ENCODE data around the gene ASAP2.

ASAP2 gene

DNA sequence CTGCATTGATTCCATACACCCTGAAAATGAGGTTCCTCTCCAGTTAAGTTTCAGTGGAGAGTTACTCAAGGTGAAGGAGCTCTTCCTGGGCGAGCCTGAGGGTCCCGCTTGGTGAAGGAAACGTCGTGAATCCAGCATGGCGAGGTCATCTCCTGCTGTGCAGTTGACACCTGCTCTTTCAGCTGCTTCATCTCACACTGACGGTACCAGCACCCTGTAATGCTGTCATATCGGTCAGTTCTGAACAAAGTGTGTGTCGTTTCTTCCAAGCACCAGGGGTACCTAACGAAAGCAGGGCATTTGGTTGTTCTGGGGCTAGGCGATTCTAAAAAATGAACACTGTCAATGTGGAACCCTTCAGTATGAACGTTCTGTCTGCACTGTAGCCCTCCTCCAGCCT, 164.1 kb downstream of the ASAP2 start:
- no peak overlapping the region for H3K4me3 ChIP-seq (replicated peaks; ENCODE audit: low read depth, low read length)
- TF ChIP-seq, protein P1, sequence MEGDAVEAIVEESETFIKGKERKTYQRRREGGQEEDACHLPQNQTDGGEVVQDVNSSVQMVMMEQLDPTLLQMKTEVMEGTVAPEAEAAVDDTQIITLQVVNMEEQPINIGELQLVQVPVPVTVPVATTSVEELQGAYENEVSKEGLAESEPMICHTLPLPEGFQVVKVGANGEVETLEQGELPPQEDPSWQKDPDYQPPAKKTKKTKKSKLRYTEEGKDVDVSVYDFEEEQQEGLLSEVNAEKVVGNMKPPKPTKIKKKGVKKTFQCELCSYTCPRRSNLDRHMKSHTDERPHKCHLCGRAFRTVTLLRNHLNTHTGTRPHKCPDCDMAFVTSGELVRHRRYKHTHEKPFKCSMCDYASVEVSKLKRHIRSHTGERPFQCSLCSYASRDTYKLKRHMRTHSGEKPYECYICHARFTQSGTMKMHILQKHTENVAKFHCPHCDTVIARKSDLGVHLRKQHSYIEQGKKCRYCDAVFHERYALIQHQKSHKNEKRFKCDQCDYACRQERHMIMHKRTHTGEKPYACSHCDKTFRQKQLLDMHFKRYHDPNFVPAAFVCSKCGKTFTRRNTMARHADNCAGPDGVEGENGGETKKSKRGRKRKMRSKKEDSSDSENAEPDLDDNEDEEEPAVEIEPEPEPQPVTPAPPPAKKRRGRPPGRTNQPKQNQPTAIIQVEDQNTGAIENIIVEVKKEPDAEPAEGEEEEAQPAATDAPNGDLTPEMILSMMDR (IDR thresholded peaks at IDR 0.05; ENCODE audit: low read depth, low read length, missing control alignments): no peak
- DNase-seq (ENCODE audit: extremely low read depth, low read depth): no peak

- DNase-seq (ENCODE audit: extremely low read depth, low read depth): no peak
- TF ChIP-seq, protein P1 (IDR thresholded peaks at IDR 0.05; ENCODE audit: low read depth, low read length, missing control alignments): no peak
- no peak overlapping the region for H3K4me3 ChIP-seq (replicated peaks; ENCODE audit: low read depth, low read length)
These were observed 166.4 kb downstream of the ASAP2 start for GRCh38 chr2:9373047-9373446.

DNA sequence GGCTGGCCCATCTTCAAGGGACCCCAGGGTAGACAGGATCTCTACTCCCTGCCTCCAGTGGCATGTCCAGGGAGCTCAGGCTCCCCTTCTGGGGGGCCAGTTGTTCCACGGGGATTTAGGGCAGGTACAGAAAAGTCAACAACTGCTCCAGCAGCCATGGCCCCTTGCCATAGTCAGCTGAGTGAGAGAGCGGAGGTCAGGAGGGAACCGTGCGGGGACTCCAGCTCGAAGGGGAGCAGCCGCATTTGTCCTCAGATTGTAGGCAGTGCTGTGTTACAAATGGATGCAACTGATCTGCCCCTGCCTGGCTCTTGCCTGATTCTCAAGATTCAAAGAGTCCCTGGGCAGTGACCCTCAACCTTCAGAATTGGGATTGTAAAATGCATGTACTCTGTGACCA, 166.9 kb downstream of the ASAP2 start:
- no peak overlapping the region for H3K4me3 ChIP-seq (replicated peaks; ENCODE audit: low read depth, low read length)
- DNase-seq (ENCODE audit: extremely low read depth, low read depth): no peak
- TF ChIP-seq, protein P1 (IDR thresholded peaks at IDR 0.05; ENCODE audit: low read depth, low read length, missing control alignments): no peak

DNA sequence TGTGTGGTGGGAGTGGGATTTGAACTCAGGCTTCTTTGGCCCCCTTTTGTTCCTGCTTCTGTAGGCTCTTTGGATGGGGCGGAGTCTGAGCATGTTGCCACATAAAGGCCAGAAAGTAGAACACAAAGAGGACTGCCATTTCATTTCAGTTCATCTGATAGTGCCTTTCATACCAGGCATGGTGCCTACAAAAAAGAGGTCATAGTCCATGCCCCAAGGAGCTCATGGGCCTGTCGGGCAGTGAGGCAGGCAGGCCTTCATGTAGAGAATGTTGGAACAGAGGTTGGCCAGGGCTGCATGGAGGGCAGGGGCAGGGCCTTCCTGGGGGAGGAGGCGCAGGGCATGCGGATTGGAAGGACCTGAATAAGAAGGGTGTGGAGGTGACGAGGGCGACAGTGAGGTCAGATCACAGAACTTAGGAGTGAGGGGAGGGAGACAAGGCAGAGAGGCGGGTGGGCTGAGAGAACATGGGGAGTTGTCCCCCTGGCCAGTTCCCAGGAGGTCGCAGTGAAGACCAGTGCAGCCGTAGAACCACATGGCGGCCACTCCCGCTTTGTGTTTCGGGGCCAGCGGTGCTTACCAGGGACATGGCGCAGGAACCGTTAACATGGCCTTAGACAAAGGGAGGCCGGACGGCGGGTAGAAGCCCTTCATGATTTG, 167.6 kb downstream of the ASAP2 start:
- TF ChIP-seq, protein P1 (IDR thresholded peaks at IDR 0.05; ENCODE audit: low read depth, low read length, missing control alignments): no peak
- DNase-seq (ENCODE audit: extremely low read depth, low read depth): no peak
- no peak overlapping the region for H3K4me3 ChIP-seq (replicated peaks; ENCODE audit: low read depth, low read length)

DNA sequence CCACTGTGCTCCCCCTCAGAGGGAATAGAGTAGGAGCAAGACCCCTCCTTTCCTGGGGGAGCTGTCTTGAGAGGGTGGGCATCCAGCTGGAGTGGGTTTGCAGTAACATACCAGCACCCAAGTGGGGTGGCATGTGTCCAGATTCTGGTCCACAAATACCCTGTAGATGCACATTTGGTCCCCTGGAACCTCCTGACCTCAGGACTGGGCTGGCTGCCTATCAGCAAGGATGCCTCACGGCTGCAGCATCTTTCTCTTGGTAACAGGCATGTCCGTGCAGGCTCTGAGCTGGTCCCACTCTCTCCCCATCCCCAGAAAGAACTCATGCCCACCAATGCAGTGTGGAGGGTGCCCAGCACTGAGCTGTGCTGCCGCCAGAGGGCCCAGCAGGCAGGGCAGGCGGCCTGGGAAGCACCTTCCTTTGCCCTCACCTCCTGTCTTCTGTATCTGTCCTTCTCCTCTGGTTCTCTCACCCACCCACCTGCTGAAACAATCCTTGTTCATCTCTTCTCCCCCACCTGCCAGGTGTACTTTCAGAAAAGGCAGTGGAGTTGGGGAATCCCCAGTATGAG, 169.3 kb downstream of the ASAP2 start:
- TF ChIP-seq, protein P1 (IDR thresholded peaks at IDR 0.05; ENCODE audit: low read depth, low read length, missing control alignments): no peak
- no peak overlapping the region for H3K4me3 ChIP-seq (replicated peaks; ENCODE audit: low read depth, low read length)
- no peak for DNase-seq (ENCODE audit: extremely low read depth, low read depth)

DNA sequence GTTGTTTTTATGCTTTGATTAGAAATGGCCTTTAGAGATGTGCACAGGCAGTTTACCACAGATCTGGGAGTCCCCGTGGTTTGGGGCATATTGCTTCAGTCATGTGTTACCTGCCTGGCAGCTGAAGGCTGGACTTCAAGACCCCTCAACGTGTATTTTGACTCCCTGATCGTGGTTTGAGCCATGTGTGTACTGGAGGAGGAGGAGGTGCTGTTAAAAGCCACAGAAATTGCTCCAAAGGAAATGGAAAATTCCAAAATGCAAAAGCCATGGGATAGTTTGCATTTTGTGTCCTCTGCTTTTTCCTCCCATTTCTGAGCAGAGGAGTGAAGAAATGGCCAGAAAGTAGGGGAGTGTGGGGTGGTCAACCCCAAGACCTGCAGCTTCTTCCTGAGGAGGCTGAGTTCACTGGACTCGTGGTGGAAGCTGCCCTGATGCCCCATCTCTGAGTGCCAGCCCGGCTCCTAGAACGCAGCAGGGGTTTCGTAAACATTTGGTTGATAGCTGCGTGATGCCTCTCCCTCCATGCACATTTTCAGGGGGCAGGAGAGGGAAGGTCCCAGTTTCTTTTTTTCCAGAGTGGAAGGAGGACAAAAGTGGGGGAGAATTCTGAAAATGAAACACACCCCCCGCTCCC, 171.0 kb downstream of the ASAP2 start:
- H3K4me3 ChIP-seq (replicated peaks; ENCODE audit: low read depth, low read length): no peak overlapping the region
- peak; percentile 16 for DNase-seq (ENCODE audit: extremely low read depth, low read depth)
- TF ChIP-seq, protein P1 (IDR thresholded peaks at IDR 0.05; ENCODE audit: low read depth, low read length, missing control alignments): no peak

Measured in HFF-Myc (cell line).